Lower lobe of right lung (tissue), 2 donors: ENCODE measurements around the gene KRT6A. TPM values are rescaled to one million over a fixed set of nuclear protein-coding genes. Genes with fewer than 3 reads are reported as not detected.
"Not testable (repeated sequence)": the region's sequence is repeated elsewhere in the genome, so short reads cannot be mapped to it uniquely, and the experiment has no call there.

Experiments
- ATAC-seq, 2 donors: fragments of 200-7000 bp; cut with Tn5 transposase; one replicate each; pipeline ENCODE4 v1.9.1; 2020 to 2022; ENCODE audit warnings: mild to moderate bottlenecking in 2 of 2, moderate library complexity in 2 of 2
- DNase-seq: peaks from one replicate; pipeline ENCODE4 v3.0.0-alpha.2; 2020
- H3K27ac ChIP-seq: fragments of 200-600 bp; one replicate; pipeline ENCODE4 v1.8.0; 2022
- H3K27me3 ChIP-seq: fragments of 200-600 bp; one replicate; pipeline ENCODE4 v1.8.0; 2022; ENCODE audit warnings: low read depth
- H3K36me3 ChIP-seq: fragments of 200-600 bp; one replicate; pipeline ENCODE4 v1.8.0; 2022; ENCODE audit warnings: mild to moderate bottlenecking
- H3K4me1 ChIP-seq: fragments of 200-600 bp; one replicate; pipeline ENCODE4 v1.8.0; 2022
- H3K4me3 ChIP-seq: fragments of 200-600 bp; one replicate; pipeline ENCODE4 v1.8.0; 2022; ENCODE audit warnings: mild to moderate bottlenecking
- H3K9me3 ChIP-seq: fragments of 200-600 bp; one replicate; pipeline ENCODE4 v1.8.0; 2022
- CTCF ChIP-seq: fragments of 200-600 bp; IDR thresholded peaks from one replicate; pipeline ENCODE4 v1.8.0; 2022; ENCODE audit warnings: antibody characterized with exemption, mild to moderate bottlenecking
- intact Hi-C: fragments of 100-400 bp; cut with DNase I; formaldehyde crosslinking; loops from one replicate; pipeline ENCODE4 v1.11.0; 2022
- total RNA-seq: library from RNA; stranded (reverse); fragmentation: NEBNext Ultra II Directional; extraction: Animal tissue kit (Norgen Biotek cat#: 25700); gene quantifications from one replicate; pipeline ENCODE4 v1.2.1, GENCODE V29; 2021
- donor health status: DM: no; HTN: yes; CAD: no; lungs with severe emphysema.

KRT6A gene
- total RNA-seq, 1 donor from 2014 or later: 0.74 TPM

- Histone ChIP-seq H3K27me3 (no peaks in the 10 kb centered on the region), H3K27ac (no peak overlapping the region), H3K36me3 (no peaks in the 10 kb centered on the region), H3K9me3 (no peaks in the 10 kb centered on the region), H3K4me3 (no peak overlapping the region), H3K4me1 (no peaks in the 10 kb centered on the region)
- ATAC-seq: no peak
- no peak for DNase-seq
- intact Hi-C loops: no loop called here
- no peak for TF ChIP-seq CTCF
Measured at GRCh38 chr12:52448228-52448627, 44.8 kb downstream of the KRT6A start.

- H3K4me1 ChIP-seq, H3K27me3 ChIP-seq, H3K9me3 ChIP-seq, intact Hi-C loops, ATAC-seq, H3K4me3 ChIP-seq, H3K27ac ChIP-seq, H3K36me3 ChIP-seq, DNase-seq: not testable (repeated sequence)
Measured at GRCh38 chr12:52447196-52447595, 45.9 kb downstream of the KRT6A start.

- no peaks in the 10 kb centered on the region for H3K9me3 ChIP-seq
- ATAC-seq (no peak), DNase-seq (no peak)
- no peaks in the 10 kb centered on the region for H3K4me1 ChIP-seq
- no peaks in the 10 kb centered on the region for H3K36me3 ChIP-seq
- H3K27ac ChIP-seq: no peak overlapping the region
- H3K4me3 ChIP-seq: no peak overlapping the region
- no peak for TF ChIP-seq CTCF
- H3K27me3 ChIP-seq: peaks cover 3% of the 10 kb centered on the region
- intact Hi-C loops: no loop called here
Measured at GRCh38 chr12:52446367-52447045, 46.6 kb downstream of the KRT6A start.

- H3K4me3 ChIP-seq: no peak overlapping the region
- H3K27me3 ChIP-seq: peaks cover 7% of the 10 kb centered on the region
- no peaks in the 10 kb centered on the region for H3K9me3 ChIP-seq
- no peak for TF ChIP-seq CTCF
- no peak overlapping the region for H3K27ac ChIP-seq
- no peaks in the 10 kb centered on the region for H3K36me3 ChIP-seq
- no peak for DNase-seq
- intact Hi-C loops: no loop called here
- H3K4me1 ChIP-seq: no peaks in the 10 kb centered on the region
- ATAC-seq: no peak
Measured at GRCh38 chr12:52445876-52446275, 47.2 kb downstream of the KRT6A start.

- no peak overlapping the region for H3K27ac ChIP-seq
- TF ChIP-seq CTCF: no peak
- H3K4me1 ChIP-seq: no peaks in the 10 kb centered on the region
- no peaks in the 10 kb centered on the region for H3K36me3 ChIP-seq
- no peaks in the 10 kb centered on the region for H3K9me3 ChIP-seq
- H3K27me3 ChIP-seq: peaks cover 7% of the 10 kb centered on the region
- no peak overlapping the region for H3K4me3 ChIP-seq
- no peak for DNase-seq
- ATAC-seq: no peak
- intact Hi-C loops: no loop called here
Measured at GRCh38 chr12:52444647-52445595, 48.1 kb downstream of the KRT6A start.

- Histone ChIP-seq H3K4me1 (no peaks in the 10 kb centered on the region), H3K36me3 (no peaks in the 10 kb centered on the region), H3K27ac (no peak overlapping the region), H3K27me3 (peaks cover 7% of the 10 kb centered on the region), H3K9me3 (no peaks in the 10 kb centered on the region), H3K4me3 (no peak overlapping the region)
- intact Hi-C loops: no loop called here
- DNase-seq (no peak), ATAC-seq (no peak)
- TF ChIP-seq CTCF: no peak
Measured at GRCh38 chr12:52443966-52444365, 49.1 kb downstream of the KRT6A start.
